LHCN-M2 (cell line): ENCODE results near the gene IL15RA. TPM values are rescaled to one million over a fixed set of nuclear protein-coding genes. Genes with fewer than 3 reads are reported as not detected.
"Not testable (repeated sequence)": the region's sequence is repeated elsewhere in the genome, so short reads cannot be mapped to it uniquely, and the experiment has no call there.

Experiments
- DNase-seq: peaks from one replicate; pipeline ENCODE4 v3.0.0-alpha.2; 2012; ENCODE audit warnings: low read depth
- total RNA-seq: library from RNA; depleted of rRNA; stranded (reverse); fragments of >200 nt; gene quantifications from 2 replicates; pipeline ENCODE4 v1.2.3, GENCODE V29; 2014

Gene IL15RA
- total RNA-seq, 1 experiment from 2014 or later = 0.17 TPM

- DNase-seq = no peak
Observed at GRCh38 chr10:5930272-5930671, 47.1 kb downstream of the IL15RA start.

- no peak for DNase-seq
Observed at GRCh38 chr10:5929442-5929841, 47.9 kb downstream of the IL15RA start.

DNA sequence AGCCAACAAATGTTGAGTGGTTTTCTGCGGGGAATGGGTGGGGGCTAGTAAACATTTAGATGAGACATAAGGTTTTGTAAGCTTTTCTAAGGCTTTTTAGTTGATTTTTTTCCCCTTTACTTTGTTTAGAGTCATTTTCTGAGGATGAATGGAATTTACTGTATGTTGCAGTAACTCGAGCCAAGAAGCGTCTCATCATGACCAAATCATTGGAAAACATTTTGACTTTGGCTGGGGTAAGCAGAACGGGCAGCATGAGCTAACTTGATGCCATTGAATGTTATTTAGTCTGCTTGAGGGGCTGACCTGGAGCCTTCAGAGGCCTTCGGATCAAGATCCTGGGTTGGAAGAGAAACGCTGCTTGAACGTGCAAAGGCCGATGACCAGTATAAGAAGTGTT is 50.0 kb downstream of the IL15RA start:
- DNase-seq = no peak

DNA sequence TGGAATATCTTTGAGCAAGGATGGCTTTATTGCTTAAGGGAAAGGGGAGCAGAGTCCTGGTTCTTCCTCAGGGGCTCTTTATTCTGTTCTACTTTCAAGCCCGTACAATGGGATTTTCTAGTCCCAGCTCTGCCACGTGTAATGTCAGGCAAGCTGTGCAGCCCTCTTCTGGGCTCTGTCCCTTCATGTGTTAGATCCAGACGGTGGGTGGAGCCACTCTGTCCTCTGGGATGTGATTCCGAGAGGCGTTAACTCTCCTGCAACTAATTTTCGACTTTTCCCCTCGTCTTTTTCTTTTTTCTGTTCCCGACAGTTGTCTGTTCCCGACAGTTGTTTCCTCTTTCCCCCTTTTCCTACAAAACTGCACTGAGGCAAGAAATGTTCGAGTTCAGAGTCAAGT is 52.5 kb downstream of the IL15RA start:
- no peak for DNase-seq

- DNase-seq = no peak
Observed at GRCh38 chr10:5921746-5922145, 55.6 kb downstream of the IL15RA start.

DNA sequence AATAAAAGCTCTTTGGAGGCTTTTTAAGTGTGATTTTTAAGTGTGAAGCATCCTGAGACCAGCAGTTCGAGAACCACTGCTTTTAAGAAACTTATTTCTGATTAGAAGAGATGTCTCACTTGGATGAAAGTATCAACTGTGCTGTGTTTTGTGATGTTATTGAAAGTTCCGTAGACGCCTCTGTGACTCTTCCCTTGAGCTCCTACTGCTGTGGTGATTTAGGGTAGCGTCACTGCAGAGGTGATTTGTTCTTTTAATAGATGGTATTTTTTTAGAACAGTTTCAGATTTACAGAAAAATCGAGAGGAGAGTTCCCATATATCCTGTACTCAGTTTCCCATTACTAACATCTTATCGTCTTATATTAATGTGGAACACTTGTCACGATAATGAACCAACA is 57.8 kb downstream of the IL15RA start:
- no peak for DNase-seq

DNA sequence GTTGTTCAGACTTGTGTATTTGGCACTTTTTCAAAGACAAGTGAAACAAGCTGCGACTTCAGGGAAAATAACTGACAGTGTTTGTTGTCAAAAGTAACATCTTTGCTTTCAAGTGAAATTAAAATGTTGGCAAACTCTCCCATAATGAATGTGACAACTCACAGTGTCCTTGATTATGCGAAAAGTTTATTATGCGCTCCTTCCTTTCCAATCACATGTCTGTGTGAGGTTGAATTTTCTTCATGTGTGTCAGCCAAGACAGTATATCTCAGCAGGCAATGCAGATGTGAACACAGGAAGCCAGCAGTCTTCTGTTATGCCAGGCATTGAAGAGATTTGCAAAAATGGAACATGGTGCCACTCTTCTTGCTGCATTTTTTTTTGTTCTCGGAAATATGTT is 58.6 kb downstream of the IL15RA start:
- no peak for DNase-seq

DNA sequence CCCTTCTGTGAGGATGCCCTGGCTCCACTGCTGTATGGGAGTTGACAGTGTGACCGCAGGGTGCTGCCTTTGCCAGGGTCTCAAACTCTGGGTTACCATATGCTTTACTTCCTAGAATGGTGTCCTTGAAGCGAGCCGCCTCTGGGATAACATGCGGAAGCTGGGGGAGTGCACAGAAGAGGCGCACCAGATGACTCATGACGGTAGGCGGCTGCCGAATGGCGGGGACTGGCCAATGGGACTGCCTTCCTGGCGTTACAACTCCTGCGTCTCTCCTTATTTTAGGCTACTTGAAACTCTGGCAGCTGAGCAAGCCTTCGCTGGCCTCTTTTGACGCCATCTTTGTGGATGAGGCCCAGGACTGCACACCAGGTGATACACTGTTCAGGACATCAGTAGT is 60.0 kb downstream of the IL15RA start:
- DNase-seq = no peak

- no peak for DNase-seq
Observed at GRCh38 chr10:5915451-5915850, 61.9 kb downstream of the IL15RA start.

GRCh38 chr10:5913736-5914135 is 63.6 kb downstream of the IL15RA start:
- DNase-seq = no peak

DNA sequence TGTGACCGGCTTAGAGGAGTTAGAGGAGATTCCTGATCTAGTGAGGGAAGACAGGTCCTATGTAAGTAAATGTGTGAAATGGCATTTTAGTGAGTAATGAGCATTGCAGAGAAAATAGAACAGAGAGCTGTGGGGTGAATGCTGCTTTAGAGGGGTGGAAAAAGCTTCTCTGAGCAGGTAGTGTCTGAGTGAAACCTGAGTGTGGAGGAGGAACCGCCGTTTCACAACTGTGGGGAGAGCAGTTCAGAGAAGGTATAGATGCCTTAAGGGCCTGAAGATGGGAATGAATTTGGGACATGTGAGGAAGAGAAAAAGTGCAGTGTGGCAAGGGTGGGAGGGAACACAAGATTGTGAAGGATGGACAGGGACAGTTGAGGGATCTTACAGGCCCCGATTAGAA is 65.7 kb downstream of the IL15RA start:
- no peak for DNase-seq

- peak; percentile 36 for DNase-seq
Observed at GRCh38 chr10:5910323-5911100, 66.8 kb downstream of the IL15RA start.

DNA sequence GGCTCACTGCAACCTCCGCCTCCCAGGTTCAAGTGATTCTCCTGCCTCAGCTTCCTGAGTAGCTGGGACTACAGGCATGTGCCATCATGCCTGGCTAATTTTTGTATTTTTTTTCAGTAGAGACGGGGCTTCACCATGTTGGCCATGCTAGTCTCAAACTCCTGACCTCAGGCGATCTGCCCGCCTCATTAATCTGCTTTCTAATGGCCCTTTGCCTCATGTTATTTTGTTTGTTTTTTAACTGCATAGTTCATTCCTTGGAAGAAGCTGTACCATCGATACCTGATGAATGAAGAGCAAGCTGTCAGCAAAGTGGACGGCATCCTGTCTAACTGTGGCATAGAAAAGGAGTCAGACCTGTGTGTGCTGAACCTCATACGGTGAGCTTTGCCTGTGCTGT is 68.7 kb downstream of the IL15RA start:
- not testable (repeated sequence) for DNase-seq

GRCh38 chr10:5906651-5907050 is 70.7 kb downstream of the IL15RA start:
- DNase-seq = peak; percentile 13

GRCh38 chr10:5905854-5906507 is 71.4 kb downstream of the IL15RA start:
- peak; percentile 79 for DNase-seq

DNA sequence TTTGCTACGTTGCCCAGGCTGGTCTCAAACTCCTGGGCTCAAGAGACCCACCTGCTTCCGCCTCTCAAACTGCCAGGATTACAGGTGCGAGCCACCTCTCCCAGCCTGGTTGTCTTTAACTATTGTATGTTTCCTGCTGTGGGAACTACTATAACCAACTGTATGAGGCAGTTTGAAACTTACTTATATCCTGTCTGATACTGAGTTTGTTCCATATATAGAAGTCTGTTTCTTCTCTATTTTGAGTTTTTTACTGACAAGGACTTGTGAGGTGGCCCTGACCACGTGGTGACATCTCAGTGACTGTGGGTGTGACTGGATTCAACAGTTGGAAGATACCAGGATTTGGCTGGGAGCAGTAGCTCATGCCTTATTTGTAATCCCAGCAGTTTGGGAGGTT is 73.1 kb downstream of the IL15RA start:
- DNase-seq = no peak

DNA sequence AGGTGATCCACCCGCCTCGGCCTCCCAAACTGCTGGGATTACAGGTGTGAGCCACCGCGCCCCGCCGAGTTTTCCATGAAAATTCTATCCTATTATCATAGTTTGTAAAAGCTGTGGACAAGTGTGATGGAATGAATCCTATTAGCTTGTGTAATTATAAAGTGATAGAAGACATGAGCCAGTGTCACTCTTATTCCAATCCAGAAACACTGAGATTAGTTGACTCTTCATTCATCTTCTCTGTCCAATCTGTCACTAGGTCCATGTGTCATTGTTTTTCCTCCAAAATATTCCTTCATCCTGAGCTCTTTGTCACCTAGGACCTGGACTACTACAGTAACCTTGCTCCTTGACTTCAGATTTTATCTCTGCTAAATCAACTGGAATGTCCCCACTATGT is 73.8 kb downstream of the IL15RA start:
- DNase-seq = no peak

DNA sequence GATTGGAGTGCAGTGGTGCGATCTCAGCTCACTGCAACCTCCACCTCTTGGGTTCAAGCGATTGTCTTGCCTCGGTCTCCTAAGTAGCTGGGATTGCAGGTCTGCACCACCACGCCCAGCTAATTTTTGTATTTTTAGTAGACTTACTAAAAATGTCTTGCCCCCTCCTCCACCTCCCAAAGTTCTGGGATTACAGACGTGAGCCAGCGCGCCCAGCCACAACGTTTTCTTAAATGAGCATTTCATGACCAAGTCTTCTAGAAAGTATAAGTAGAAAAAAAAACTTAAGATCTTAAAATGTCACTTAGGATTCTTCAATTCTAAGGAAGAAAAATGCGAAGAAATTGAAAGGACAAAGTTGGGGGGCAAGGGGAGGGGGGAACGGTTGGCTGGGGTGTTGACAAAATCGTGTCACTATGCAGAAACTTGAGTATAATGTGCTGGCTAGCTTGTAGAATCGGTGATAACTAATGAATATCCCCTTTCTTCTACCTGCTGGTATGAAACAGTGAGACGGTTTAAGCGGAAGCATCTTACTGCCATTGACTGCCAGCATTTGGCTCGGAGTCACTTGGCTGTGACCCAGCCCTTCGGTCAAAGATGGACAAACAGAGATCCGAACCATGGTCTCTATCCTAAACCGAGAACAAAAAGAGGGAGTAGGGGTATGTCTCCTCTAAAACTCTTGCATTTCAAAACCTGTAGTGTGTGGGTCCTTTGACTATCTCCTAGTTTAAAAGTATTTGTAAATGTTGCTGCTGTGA is 74.7 kb downstream of the IL15RA start:
- no peak for DNase-seq
